Measurements from ENCODE around the gene IL6.
"Not testable (repeated sequence)": the region's sequence is repeated elsewhere in the genome, so short reads cannot be mapped to it uniquely, and the experiment has no call there.

The IL6 gene

DNA sequence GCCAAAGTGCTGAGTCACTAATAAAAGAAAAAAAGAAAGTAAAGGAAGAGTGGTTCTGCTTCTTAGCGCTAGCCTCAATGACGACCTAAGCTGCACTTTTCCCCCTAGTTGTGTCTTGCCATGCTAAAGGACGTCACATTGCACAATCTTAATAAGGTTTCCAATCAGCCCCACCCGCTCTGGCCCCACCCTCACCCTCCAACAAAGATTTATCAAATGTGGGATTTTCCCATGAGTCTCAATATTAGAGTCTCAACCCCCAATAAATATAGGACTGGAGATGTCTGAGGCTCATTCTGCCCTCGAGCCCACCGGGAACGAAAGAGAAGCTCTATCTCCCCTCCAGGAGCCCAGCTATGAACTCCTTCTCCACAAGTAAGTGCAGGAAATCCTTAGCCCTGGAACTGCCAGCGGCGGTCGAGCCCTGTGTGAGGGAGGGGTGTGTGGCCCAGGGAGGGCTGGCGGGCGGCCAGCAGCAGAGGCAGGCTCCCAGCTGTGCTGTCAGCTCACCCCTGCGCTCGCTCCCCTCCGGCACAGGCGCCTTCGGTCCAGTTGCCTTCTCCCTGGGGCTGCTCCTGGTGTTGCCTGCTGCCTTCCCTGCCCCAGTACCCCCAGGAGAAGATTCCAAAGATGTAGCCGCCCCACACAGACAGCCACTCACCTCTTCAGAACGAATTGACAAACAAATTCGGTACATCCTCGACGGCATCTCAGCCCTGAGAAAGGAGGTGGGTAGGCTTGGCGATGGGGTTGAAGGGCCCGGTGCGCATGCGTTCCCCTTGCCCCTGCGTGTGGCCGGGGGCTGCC, at the start of gene IL6:
Gene IL6 (plus strand): TSS at position 294 of the 807 bp plus-strand sequence. CDS start 63 bp downstream, at position 357.
- DNase-seq, result peak; percentile 83

- not testable (repeated sequence) for DNase-seq
Measured at GRCh38 chr7:22677263-22677662, 49.7 kb upstream of the IL6 start.

GRCh38 chr7:22677680-22678079, 49.3 kb upstream of the IL6 start:
- DNase-seq, result no peak

DNA sequence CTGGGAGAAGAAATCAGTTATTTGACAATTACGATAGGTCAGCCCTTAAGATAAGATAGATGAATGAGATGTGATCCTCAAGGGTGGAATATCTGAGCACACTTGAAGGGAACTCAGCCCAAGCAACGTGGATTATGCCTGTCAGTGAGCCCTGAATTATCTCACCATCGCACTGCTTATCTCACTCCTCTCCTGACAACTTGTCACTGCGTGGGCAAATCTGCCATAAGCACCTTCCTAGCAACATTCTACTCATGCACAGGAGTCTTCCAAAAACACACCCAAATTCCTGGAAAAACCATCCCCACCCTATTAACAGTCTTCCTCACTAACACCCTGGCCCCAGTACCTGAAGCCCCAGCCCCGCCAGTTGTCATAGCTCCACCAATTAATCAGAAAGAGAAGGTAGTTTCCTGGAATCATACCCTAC, 46.5 kb upstream of the IL6 start:
- no peak for DNase-seq

GRCh38 chr7:22681312-22681711, 45.7 kb upstream of the IL6 start:
- DNase-seq, result no peak

DNA sequence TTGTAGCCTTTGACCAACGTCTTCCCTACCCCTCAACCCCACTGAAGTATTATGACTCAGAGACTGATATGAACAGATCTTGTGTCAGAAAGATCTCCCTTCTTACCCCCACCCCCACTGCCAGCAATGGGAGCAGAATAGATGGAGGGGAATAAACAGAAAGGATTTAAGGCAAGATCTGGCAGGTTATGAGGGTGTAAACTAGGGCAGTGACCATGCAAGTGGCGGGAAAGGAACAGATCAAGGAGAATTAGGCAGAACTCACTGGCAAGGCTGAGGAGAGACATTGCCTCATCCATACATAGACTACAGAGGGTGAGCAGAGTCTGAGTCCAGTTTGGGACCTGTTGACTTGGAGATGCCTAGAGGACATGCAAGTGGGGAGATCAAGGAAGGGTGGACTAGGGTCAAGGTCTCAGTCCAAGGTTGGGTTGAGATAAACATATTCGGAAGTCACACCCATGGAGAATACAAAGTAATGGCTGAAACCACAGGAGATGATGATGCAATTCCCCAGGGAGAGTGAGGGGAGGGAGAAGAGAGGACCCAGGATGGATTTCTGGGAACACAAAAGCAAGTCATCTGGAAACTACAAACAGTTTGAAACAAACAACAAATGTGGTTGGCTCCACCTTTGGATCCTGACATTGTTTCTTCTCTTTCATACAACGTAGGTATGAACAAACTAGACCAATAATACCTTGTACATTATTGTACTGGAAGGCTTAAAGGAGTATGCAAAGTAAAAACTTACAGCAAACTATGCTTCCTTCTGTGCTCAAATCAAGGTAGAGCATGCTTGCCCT, 44.9 kb upstream of the IL6 start:
- DNase-seq, result no peak

GRCh38 chr7:22683379-22683778, 43.6 kb upstream of the IL6 start:
- DNase-seq, result no peak

DNA sequence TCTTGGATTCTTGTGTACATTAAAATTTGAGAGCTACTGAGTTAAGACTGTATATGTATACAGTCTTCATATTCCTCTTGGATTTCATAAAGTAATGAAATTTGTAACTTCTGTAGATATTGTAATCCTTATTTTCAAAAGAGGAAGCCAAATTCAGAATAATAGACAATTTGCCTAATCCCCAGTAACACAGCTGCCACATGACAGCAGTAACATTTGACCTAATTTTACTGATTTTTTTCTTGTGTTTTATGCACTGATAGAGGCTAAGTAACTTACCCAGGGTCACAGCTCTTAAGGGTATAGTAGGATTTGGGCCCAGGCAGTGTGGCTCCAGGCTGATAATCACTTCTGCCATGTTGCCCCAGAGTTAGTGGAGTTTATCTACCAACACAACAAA, 40.4 kb upstream of the IL6 start:
- DNase-seq, result no peak

GRCh38 chr7:22688084-22688483, 38.9 kb upstream of the IL6 start:
- no peak for DNase-seq

DNA sequence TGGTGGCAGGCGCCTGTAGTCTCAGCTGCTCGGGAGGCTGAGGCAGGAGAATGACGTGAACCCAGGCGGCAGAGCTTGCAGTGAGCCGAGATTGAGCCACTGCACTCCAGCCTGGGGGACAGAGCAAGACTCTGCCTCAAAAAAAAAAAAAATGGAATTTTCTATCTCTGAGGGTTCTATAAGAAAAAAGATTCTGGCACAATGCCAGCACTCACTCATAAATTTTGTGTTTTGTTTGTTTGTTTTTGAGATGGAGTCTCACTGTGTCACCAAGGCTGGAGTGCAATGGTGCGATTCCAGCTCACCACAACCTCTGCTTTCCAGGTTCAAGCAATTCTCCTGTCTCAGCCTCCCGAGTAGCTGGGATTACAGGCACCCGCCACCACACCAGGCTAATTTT, 38.1 kb upstream of the IL6 start:
- not testable (repeated sequence) for DNase-seq

GRCh38 chr7:22694597-22695207, 32.3 kb upstream of the IL6 start:
- no peak for DNase-seq

DNA sequence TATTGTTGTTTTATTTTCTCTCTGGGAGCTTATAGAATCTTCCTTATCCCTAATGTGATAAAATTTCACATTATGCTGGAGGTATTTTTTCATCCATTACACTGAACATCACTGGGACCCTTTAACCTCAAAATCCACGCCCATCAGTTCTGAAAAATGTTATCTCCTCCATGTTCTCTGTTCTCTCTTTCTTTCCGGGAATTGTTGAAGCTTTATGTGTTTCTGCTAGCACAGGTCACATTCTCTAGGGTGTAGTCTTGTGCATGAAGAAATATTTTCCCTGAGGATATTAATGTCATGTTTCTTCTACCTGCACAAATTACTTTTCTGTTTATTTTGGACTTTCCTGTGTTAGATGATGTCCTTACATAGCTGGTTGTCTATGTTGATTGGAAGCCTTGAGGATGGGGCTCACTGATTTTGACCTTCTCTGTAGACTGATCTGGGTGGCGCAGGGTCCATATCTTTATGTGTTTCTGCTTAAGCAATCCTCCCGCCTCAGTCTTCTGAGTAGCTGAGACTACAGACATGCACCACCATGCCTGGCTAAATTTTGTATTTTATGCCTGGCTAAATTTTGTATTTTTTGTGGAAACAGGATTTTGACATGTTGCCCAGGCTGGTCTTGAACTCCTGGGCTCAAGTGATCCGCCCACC, 31.4 kb upstream of the IL6 start:
- no peak for DNase-seq

DNA sequence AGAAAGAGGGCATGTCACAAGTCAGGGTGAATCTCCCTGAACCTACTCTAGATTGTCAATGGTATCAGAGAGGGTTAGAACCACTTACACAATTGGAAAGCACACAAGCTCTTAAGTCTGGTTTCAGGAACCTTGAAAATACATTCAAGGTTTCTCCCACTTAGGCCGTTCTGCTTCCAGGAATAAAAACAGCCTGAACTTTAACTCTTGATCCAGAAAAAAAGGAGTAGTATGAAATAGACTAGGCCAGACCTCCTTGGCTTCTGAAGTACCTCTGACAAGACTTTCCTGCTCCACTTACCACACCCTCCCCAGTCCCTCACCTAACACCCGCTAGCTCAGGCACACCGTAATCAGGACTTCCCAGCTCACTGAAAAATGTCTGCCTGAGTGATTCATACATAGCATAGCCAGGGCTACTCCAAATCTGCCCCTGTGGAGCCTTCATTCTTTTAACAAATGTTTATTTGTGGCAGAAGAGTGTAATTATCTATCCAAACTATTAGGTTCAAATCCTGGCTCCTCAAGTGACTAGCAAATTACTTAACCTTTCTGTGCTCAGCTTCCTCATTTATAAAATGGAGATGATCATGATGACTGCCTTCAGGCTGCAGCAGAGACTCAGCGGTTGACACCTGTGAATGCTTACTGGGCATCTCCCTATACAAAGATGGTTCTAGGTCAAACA, 30.3 kb upstream of the IL6 start:
- DNase-seq, result no peak

DNA sequence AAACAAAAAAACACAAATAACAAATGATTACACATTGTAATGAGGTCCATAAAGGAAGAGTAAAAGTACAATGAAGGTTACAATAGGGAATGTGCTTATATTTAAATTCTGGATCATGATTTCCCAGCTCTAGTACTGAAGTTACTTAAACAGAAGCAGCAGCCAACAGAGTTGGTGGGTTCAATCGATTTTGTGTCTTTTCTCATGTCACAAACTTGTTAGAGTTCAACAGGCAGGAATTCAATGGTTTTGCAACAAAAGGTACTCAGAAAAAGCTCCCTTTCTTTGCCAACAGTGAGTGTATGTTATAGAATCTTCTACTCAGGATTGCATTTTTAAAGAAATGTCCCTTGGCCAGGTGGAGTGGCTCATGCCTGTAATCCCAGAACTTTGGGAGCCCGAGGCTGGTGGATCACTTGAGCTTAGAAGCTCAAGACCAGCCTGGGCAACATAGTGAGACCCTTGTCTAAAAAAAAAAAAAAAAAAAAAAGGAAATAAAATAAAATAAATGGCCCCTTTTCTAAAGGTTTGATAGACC, 29.6 kb upstream of the IL6 start:
- no peak for DNase-seq

- no peak for DNase-seq
Measured at GRCh38 chr7:22697876-22698606, 29.0 kb upstream of the IL6 start.

GRCh38 chr7:22698767-22699166, 28.2 kb upstream of the IL6 start:
- DNase-seq, result no peak

DNA sequence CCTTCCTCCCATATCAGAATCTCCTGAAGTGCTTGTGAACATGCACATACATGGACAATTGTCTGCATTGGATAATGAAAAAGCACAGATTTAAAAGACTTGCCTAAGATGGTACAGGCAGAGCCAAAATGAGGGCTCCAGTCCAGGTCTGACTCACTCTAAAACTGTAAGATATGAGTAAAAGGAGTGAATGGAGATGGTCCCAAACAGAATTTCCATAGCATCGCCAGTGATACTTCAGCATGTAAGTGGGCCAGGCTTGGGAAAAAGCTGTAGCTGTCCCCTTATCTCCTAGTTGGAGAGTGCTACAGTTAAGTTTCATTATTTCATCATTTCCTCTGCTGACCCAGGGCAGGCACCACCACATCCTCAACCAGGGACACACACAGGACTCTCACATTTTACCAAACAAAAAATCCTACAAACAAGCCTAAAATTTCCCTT, 26.4 kb upstream of the IL6 start:
- no peak for DNase-seq

DNA sequence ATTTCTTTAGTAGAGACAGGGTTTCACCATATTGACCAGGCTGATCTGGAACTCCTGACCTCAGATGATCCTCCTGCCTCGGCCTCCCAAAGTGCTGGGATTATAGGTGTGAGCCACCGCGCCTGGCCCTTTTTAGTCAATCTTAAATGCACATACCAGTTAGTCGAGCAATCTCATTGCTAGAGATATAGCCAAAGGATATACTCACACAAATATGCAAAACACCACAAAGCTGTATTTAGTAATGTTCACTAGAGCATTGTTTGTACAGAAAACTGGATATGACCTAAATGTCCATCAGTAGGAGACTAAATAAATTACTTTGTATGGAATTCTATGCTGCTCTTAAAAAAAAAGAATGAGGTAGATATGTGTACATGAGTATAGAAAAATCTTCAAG, 24.5 kb upstream of the IL6 start:
- DNase-seq, result no peak

DNA sequence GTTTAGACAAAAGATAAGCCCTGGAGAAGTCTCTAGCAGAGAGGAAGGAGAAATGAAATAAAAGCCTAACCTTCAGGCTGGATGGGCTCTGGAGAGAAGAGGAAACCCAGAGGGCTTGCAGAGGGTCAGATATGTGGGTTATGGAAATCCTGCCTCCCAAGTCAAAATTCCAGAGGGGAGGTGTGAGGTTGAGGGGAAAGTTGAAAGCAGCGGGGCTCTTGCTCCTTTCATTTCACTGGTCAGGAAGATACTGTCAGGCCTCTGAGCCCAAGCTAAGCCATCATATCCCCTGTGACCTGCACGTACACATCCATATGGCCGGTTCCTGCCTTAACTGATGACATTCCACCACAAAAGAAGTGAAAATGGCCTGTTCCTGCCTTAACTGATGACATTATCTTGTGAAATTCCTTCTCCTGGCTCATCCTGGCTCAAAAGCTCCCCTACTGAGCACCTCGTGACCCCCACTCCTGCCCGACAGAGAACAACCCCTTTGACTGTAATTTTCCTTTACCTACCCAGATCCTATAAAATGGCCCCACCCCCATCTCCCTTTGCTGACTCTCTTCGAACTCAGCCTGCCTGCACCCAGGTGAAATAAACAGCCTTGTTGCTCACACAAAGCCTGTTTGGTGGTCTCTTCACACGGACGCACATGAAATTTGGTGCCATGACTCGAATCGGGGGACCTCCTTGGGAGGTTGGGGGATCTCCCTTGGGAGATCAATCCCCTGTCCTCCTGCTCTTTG, 23.7 kb upstream of the IL6 start:
- DNase-seq, result not testable (repeated sequence)

GRCh38 chr7:22703978-22704610, 22.9 kb upstream of the IL6 start:
- DNase-seq, result not testable (repeated sequence)

Data from right forelimb (tissue), 1 donor.